MM.1S (cell line): Measurements from ENCODE around the gene LYPD1.

Experiments used
- DNase-seq: peaks from one replicate; pipeline ENCODE4 v3.0.0-alpha.2; 2015
- H2AFZ ChIP-seq: fragments of 300-600 bp; sonication (generic); 2 replicates; pipeline ENCODE4 v1.6.0; 2016; ENCODE audit warnings: antibody characterized with exemption, low read length
- H3F3A ChIP-seq: fragments of 300-600 bp; sonication (generic); 2 replicates; pipeline ENCODE4 v1.6.1; 2016; ENCODE audit warnings: mild to moderate bottlenecking, antibody characterized with exemption, low read length, moderate library complexity, mixed read lengths; ENCODE audit not compliant: insufficient read depth
- H3K27ac ChIP-seq: fragments of 300-600 bp; sonication (generic); 2 replicates; pipeline ENCODE4 v1.5.1; 2016; ENCODE audit warnings: mild to moderate bottlenecking, low read length
- H3K27me3 ChIP-seq: fragments of 300-600 bp; sonication (generic); replicated peaks from 2 replicates; pipeline ENCODE4 v1.6.0; 2016; ENCODE audit warnings: low read length; ENCODE audit not compliant: insufficient read depth
- H3K36me3 ChIP-seq: fragments of 300-600 bp; sonication (generic); replicated peaks from 2 replicates; pipeline ENCODE4 v1.6.1; 2016; ENCODE audit warnings: mild to moderate bottlenecking, low read length, mixed read lengths; ENCODE audit not compliant: insufficient read depth
- H3K4me1 ChIP-seq: fragments of 300-600 bp; sonication (generic); 2 replicates; pipeline ENCODE4 v1.6.1; 2016; ENCODE audit warnings: low read length, mixed read lengths
- H3K4me2 ChIP-seq: fragments of 300-600 bp; sonication (generic); 2 replicates; pipeline ENCODE4 v1.6.0; 2016; ENCODE audit warnings: low read depth, low read length
- H3K4me3 ChIP-seq: fragments of 300-600 bp; sonication (generic); 2 replicates; pipeline ENCODE4 v1.5.1; 2016; ENCODE audit warnings: low read length, mixed read lengths
- H3K79me2 ChIP-seq: fragments of 300-600 bp; sonication (generic); 2 replicates; pipeline ENCODE4 v1.6.1; 2016; ENCODE audit warnings: mixed run types, low read length, mixed read lengths
- H3K9ac ChIP-seq: fragments of 300-600 bp; sonication (generic); 2 replicates; pipeline ENCODE4 v1.6.1; 2016; ENCODE audit warnings: low read length, mixed read lengths
- H3K9me2 ChIP-seq: fragments of 300-600 bp; sonication (generic); replicated peaks from 2 replicates; pipeline ENCODE4 v1.6.1; 2016; ENCODE audit warnings: mild to moderate bottlenecking, low read length, mixed read lengths; ENCODE audit not compliant: insufficient read depth
- H3K9me3 ChIP-seq: fragments of 300-600 bp; sonication (generic); replicated peaks from 2 replicates; pipeline ENCODE4 v1.6.1; 2016; ENCODE audit warnings: mild to moderate bottlenecking, low read length, mixed read lengths; ENCODE audit not compliant: insufficient read depth
- H4K20me1 ChIP-seq: fragments of 300-600 bp; sonication (generic); 2 replicates; pipeline ENCODE4 v1.6.1; 2016; ENCODE audit warnings: mild to moderate bottlenecking, low read length, moderate library complexity, mixed read lengths; ENCODE audit not compliant: insufficient read depth
- EZH2 ChIP-seq: fragments of 300-600 bp; sonication (generic); optimal IDR thresholded peaks from 2 replicates; pipeline ENCODE3; 2017; ENCODE audit warnings: low read depth, mild to moderate bottlenecking, antibody characterized with exemption, low read length, mixed read lengths
- EZH2phosphoT487 ChIP-seq: fragments of 300-600 bp; sonication (generic); IDR thresholded peaks from 2 replicates; pipeline ENCODE4 v1.6.1; 2018; ENCODE audit warnings: antibody characterized with exemption, low read length
- TF ChIP-seq, protein P1 (sequence below): fragments of 300-600 bp; sonication (generic); IDR thresholded peaks from 2 replicates; pipeline ENCODE4 v1.5.1; 2016; ENCODE audit warnings: antibody characterized with exemption, low read length, mixed read lengths

LYPD1 gene

DNA sequence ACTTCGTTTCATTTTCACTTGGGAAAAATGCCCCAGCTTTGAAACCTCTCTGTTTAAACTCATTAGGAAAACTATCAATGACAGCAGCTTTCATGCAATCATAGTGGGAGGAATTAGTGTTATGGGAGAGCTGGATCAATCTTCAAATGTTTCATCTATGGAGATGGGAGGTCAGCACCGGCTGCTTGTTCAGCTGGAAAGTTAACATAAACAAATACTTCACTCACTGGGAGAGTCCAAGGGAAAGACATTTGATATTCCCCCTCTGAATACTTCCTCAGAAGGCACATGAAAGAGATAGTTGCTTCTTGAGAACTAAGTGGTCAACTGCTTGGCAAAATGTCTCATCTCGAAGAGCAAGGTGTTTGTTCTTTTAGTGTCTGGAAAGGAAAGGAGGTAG, 7.3 kb downstream of the LYPD1 start:
- Histone ChIP-seq H3K4me3 (no peak overlapping the region), H3K36me3 (no peaks in the 10 kb centered on the region), H3K4me2 (peak overlapping the region; percentile 21; the same call in 1 of the 2 replicates)

DNA sequence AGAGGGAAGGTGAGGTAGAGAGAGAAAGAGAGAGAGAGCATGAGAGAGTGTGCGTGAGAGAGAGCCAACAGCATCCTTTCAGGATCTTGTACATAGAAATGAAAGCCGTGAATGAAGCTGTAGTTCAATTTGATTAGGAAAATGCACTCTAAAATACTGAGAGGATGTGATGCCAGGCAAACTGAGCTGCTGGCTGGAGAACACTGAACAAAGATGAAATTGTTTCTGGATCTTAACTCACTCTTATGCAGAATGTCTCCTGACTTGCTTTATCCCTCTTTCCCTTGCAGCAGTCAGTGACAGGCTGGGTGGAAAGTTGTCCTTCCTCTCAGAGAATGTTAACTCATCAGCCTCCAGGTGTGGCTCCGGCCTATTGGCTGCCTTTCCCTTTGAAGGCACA, 10.7 kb downstream of the LYPD1 start:
- no peaks in the 10 kb centered on the region for H3F3A ChIP-seq
- H3K36me3 ChIP-seq = no peaks in the 10 kb centered on the region
- H3K79me2 ChIP-seq = no peaks in the 10 kb centered on the region
- H3K9me3 ChIP-seq = no peaks in the 10 kb centered on the region
- no peaks in the 10 kb centered on the region for H3K27me3 ChIP-seq
- H3K9me2 ChIP-seq = no peaks in the 10 kb centered on the region
- H4K20me1 ChIP-seq = no peaks in the 10 kb centered on the region
- 0 out of 2 replicates have a peak, but pooled peaks cover 3% of the 10 kb centered on the region for H3K4me1 ChIP-seq
- H2AFZ ChIP-seq = no peak overlapping the region
- no peak overlapping the region for H3K4me2 ChIP-seq
- TF ChIP-seq EZH2phosphoT487 = no peak
- TF ChIP-seq, protein P1, sequence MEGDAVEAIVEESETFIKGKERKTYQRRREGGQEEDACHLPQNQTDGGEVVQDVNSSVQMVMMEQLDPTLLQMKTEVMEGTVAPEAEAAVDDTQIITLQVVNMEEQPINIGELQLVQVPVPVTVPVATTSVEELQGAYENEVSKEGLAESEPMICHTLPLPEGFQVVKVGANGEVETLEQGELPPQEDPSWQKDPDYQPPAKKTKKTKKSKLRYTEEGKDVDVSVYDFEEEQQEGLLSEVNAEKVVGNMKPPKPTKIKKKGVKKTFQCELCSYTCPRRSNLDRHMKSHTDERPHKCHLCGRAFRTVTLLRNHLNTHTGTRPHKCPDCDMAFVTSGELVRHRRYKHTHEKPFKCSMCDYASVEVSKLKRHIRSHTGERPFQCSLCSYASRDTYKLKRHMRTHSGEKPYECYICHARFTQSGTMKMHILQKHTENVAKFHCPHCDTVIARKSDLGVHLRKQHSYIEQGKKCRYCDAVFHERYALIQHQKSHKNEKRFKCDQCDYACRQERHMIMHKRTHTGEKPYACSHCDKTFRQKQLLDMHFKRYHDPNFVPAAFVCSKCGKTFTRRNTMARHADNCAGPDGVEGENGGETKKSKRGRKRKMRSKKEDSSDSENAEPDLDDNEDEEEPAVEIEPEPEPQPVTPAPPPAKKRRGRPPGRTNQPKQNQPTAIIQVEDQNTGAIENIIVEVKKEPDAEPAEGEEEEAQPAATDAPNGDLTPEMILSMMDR = no peak
- TF ChIP-seq EZH2 = no peak
- DNase-seq = no peak
- no peak overlapping the region for H3K4me3 ChIP-seq
- H3K27ac ChIP-seq = no peak overlapping the region
- no peak overlapping the region for H3K9ac ChIP-seq

More for the DNA sequence above, 7.3 kb downstream of the LYPD1 start:
- no peak for DNase-seq
- Histone ChIP-seq H3K9ac (no peak overlapping the region), H3K27ac (no peak overlapping the region), H2AFZ (0 out of 2 replicates have a peak overlapping the region, but pooled peaks have one; percentile 25), H3F3A (no peaks in the 10 kb centered on the region), H3K9me3 (no peaks in the 10 kb centered on the region), H3K9me2 (no peaks in the 10 kb centered on the region), H3K4me1 (0 out of 2 replicates have a peak, but pooled peaks cover 3% of the 10 kb centered on the region), H3K79me2 (no peaks in the 10 kb centered on the region), H3K27me3 (no peaks in the 10 kb centered on the region), H4K20me1 (no peaks in the 10 kb centered on the region)
- TF ChIP-seq, protein P1 = no peak
- TF ChIP-seq EZH2phosphoT487 = no peak
- TF ChIP-seq EZH2 = no peak

- no peak for DNase-seq
- Histone ChIP-seq H3K9me3 (no peaks in the 10 kb centered on the region), H3K27me3 (no peaks in the 10 kb centered on the region), H3F3A (no peaks in the 10 kb centered on the region), H3K36me3 (no peaks in the 10 kb centered on the region), H3K4me1 (no peaks in the 10 kb centered on the region), H3K27ac (no peak overlapping the region), H4K20me1 (no peaks in the 10 kb centered on the region), H3K9me2 (no peaks in the 10 kb centered on the region), H2AFZ (no peak overlapping the region), H3K79me2 (no peaks in the 10 kb centered on the region), H3K9ac (no peak overlapping the region), H3K4me2 (no peak overlapping the region), H3K4me3 (no peak overlapping the region)
- TF ChIP-seq, protein P1 = no peak
- TF ChIP-seq EZH2 (no peak), EZH2phosphoT487 (no peak)
Observed at GRCh38 chr2:132656266-132656975, 13.6 kb downstream of the LYPD1 start.
